GM18507 (cell line): Measurements from ENCODE around the gene C5.

Source experiments
- DNase-seq: peaks from one replicate; pipeline ENCODE4 v3.0.0; 2011; ENCODE audit warnings: low read depth; ENCODE audit not compliant: insufficient read length; ENCODE audit errors: extremely low spot score
- FAIRE-seq: peaks from 2 replicates; lab custom pipeline; 2011; peaks lifted over from hg19 to GRCh38; lab: Jason Lieb, UNC

The C5 gene

GRCh38 chr9:120917929-120918762 lies 131.9 kb downstream of the C5 start:
- DNase-seq = no peak
- no peak for FAIRE-seq

GRCh38 chr9:120916991-120917880 lies 132.8 kb downstream of the C5 start:
- no peak for DNase-seq
- FAIRE-seq = no peak

GRCh38 chr9:120916588-120916987 lies 133.5 kb downstream of the C5 start:
- DNase-seq = no peak
- FAIRE-seq = no peak

- FAIRE-seq = no peak
These were observed 134.1 kb downstream of the C5 start for GRCh38 chr9:120915854-120916470.

GRCh38 chr9:120914953-120915352 lies 135.1 kb downstream of the C5 start:
- no peak for FAIRE-seq
- no peak for DNase-seq

More at GRCh38 chr9:120915854-120916470, 134.1 kb downstream of the C5 start:
- DNase-seq = no peak

- DNase-seq (no peak), FAIRE-seq (no peak)
These were observed 135.7 kb downstream of the C5 start for GRCh38 chr9:120914396-120914795.

- FAIRE-seq = no peak
- no peak for DNase-seq
These were observed 136.3 kb downstream of the C5 start for GRCh38 chr9:120913647-120914264.

GRCh38 chr9:120912958-120913646 lies 137.0 kb downstream of the C5 start:
- FAIRE-seq = no peak
- DNase-seq = no peak

- DNase-seq (no peak), FAIRE-seq (no peak)
These were observed 138.7 kb downstream of the C5 start for GRCh38 chr9:120911295-120911837.

GRCh38 chr9:120910643-120911042 lies 139.4 kb downstream of the C5 start:
- no peak for DNase-seq
- FAIRE-seq = no peak

- no peak for DNase-seq
- FAIRE-seq = no peak
These were observed 140.2 kb downstream of the C5 start for GRCh38 chr9:120909904-120910303.

- FAIRE-seq (no peak), DNase-seq (no peak)
These were observed 144.5 kb downstream of the C5 start for GRCh38 chr9:120905315-120906164.

- DNase-seq (no peak), FAIRE-seq (no peak)
These were observed 145.1 kb downstream of the C5 start for GRCh38 chr9:120904978-120905301.

GRCh38 chr9:120904061-120904977 lies 145.8 kb downstream of the C5 start:
- FAIRE-seq (no peak), DNase-seq (no peak)

- DNase-seq (no peak), FAIRE-seq (no peak)
These were observed 147.2 kb downstream of the C5 start for GRCh38 chr9:120902569-120903535.
